Ishikawa (cell line): ENCODE results near the gene MTERF4.

Experiments
- CEBPB ChIP-seq: IDR thresholded peaks from 2 replicates; pipeline ENCODE4 v1.6.1; 2012
- CREB1 ChIP-seq: IDR thresholded peaks from 2 replicates; pipeline ENCODE4 v1.6.1; 2012; ENCODE audit warnings: low read depth
- EGR1 ChIP-seq: IDR thresholded peaks from 2 replicates; pipeline ENCODE4 v1.6.1; 2012
- EP300 ChIP-seq: IDR thresholded peaks from 2 replicates; pipeline ENCODE4 v1.6.1; 2012; ENCODE audit warnings: borderline replicate concordance
- FOXM1 ChIP-seq: IDR thresholded peaks from 2 replicates; pipeline ENCODE4 v1.6.1; 2012; ENCODE audit warnings: low read depth, borderline replicate concordance
- MAX ChIP-seq: IDR thresholded peaks from 2 replicates; pipeline ENCODE4 v1.6.1; 2012
- NFIC ChIP-seq: IDR thresholded peaks from 2 replicates; pipeline ENCODE4 v1.6.1; 2012
- RAD21 ChIP-seq: IDR thresholded peaks from 2 replicates; pipeline ENCODE4 v1.6.1; 2012; ENCODE audit warnings: low read depth
- REST ChIP-seq: IDR thresholded peaks from 2 replicates; pipeline ENCODE4 v1.6.1; 2012; ENCODE audit warnings: low read depth, mild to moderate bottlenecking
- TAF1 ChIP-seq: IDR thresholded peaks from 2 replicates; pipeline ENCODE4 v1.6.1; 2012; ENCODE audit warnings: low read depth, mild to moderate bottlenecking
- TCF12 ChIP-seq: IDR thresholded peaks from 2 replicates; pipeline ENCODE4 v1.6.1; 2012; ENCODE audit warnings: low read depth
- TEAD4 ChIP-seq: IDR thresholded peaks from 2 replicates; pipeline ENCODE4 v1.6.1; 2012
- USF1 ChIP-seq: IDR thresholded peaks from 2 replicates; pipeline ENCODE4 v1.6.1; 2012
- YY1 ChIP-seq: IDR thresholded peaks from 2 replicates; pipeline ENCODE4 v1.6.1; 2012; ENCODE audit warnings: low read depth
- ZBTB7A ChIP-seq: IDR thresholded peaks from 2 replicates; pipeline ENCODE4 v1.6.1; 2012; ENCODE audit warnings: low read depth

Gene MTERF4

GRCh38 chr2:241123816-241124536 lies 21.9 kb upstream of the MTERF4 start:
- TF ChIP-seq TAF1 (no peak), TEAD4 (no peak), MAX (no peak), REST (no peak)

GRCh38 chr2:241122376-241123002 lies 20.4 kb upstream of the MTERF4 start:
- TF ChIP-seq EP300 (no peak), TEAD4 (no peak), TCF12 (no peak), REST (no peak), NFIC (no peak), ZBTB7A (no peak), CREB1 (no peak), CEBPB (no peak), RAD21 (no peak), EGR1 (no peak)

- no peak for TF ChIP-seq CREB1
Measured at GRCh38 chr2:241121008-241121407, 18.9 kb upstream of the MTERF4 start.

GRCh38 chr2:241120440-241120839 lies 18.4 kb upstream of the MTERF4 start:
- TF ChIP-seq USF1 (no peak), TEAD4 (no peak), TCF12 (no peak), REST (no peak), TAF1 (no peak), ZBTB7A (no peak), YY1 (no peak), EGR1 (no peak), MAX (no peak), RAD21 (no peak), CREB1 (no peak), NFIC (no peak), FOXM1 (no peak), CEBPB (no peak), EP300 (no peak)

GRCh38 chr2:241118737-241119505 lies 16.8 kb upstream of the MTERF4 start:
- TF ChIP-seq FOXM1 (no peak), TEAD4 (no peak), CREB1 (no peak), EGR1 (no peak)
